ENCODE measurements around the gene ANKRD39. TPM values are rescaled to one million over a fixed set of nuclear protein-coding genes. Genes with fewer than 3 reads are reported as not detected.

ANKRD39 gene
- total and polyA plus RNA-seq, 2 of the 8 experiments (the other 6 are each of a cell fraction or from before 2014, with no cell fraction given), result 18.5 to 21.3 TPM

- no peak for TF ChIP-seq SP1 (IDR thresholded peaks at IDR 0.05; ENCODE audit: low read depth, low read length)
- TF ChIP-seq PHF8 (conservative IDR thresholded peaks at IDR 0.05; ENCODE audit: low read depth, low read length), result no peak
These were observed 48.5 kb downstream of the ANKRD39 start (continued) for GRCh38 chr2:96809216-96809882.

Measured in H1 (cell line).